OCI-LY3 (cell line): ENCODE data around the gene NPPA.

Source experiments
- H2AFZ ChIP-seq: fragments of 200-600, 300-600 bp; shearing (Covaris generic); 2 replicates; pipeline ENCODE4 v1.6.0; 2014; ENCODE audit warnings: antibody characterized with exemption, low read depth, low read length
- H3K27ac ChIP-seq: fragments of 200-600, 300-600 bp; sonication (generic); 2 replicates; pipeline ENCODE4 v1.5.1; 2014; ENCODE audit warnings: mild to moderate bottlenecking, low read length, moderate library complexity, mixed read lengths
- H3K27me3 ChIP-seq: fragments of 200-600, 300-600 bp; sonication (generic); 2 replicates; pipeline ENCODE4 v1.6.1; 2014; ENCODE audit warnings: low read depth, low read length, mixed read lengths
- H3K36me3 ChIP-seq: fragments of 200-600, 300-600 bp; sonication (generic); replicated peaks from 2 replicates; pipeline ENCODE3; 2014; ENCODE audit warnings: low read depth, low read length, mixed read lengths
- H3K4me1 ChIP-seq: fragments of 300-600, 200-600 bp; sonication (generic); 2 replicates; pipeline ENCODE4 v1.6.1; 2014; ENCODE audit warnings: low read length, mixed read lengths
- H3K4me2 ChIP-seq: fragments of 200-600, 300-600 bp; sonication (generic); 2 replicates; pipeline ENCODE4 v1.6.1; 2014; ENCODE audit warnings: low read length, mixed read lengths
- H3K4me3 ChIP-seq: fragments of 300-600, 200-600 bp; sonication (generic); 2 replicates; pipeline ENCODE4 v1.5.1; 2014; ENCODE audit warnings: antibody characterized with exemption, mild to moderate bottlenecking, low read length, moderate library complexity
- H3K79me2 ChIP-seq: fragments of 300-600, 200-600 bp; shearing (Covaris generic); 2 replicates; pipeline ENCODE4 v1.6.1; 2014; ENCODE audit warnings: mild to moderate bottlenecking, low read length, mixed read lengths
- H3K9ac ChIP-seq: fragments of 300-600, 200-600 bp; shearing (Covaris generic); 2 replicates; pipeline ENCODE4 v1.6.0; 2014; ENCODE audit warnings: mild to moderate bottlenecking, low read length, moderate library complexity
- H3K9me3 ChIP-seq: fragments of 200-600, 300-600 bp; shearing (Covaris generic); 2 replicates; pipeline ENCODE4 v1.6.1; 2014; ENCODE audit warnings: low read length, mixed read lengths; ENCODE audit not compliant: insufficient read depth
- H4K20me1 ChIP-seq: fragments of 200-600, 300-600 bp; sonication (generic); 2 replicates; pipeline ENCODE4 v1.6.1; 2016; ENCODE audit warnings: low read length, mixed read lengths; ENCODE audit not compliant: insufficient read depth
- EZH2phosphoT487 ChIP-seq: fragments of 200-600 bp; shearing (Covaris generic); IDR thresholded peaks from 2 replicates; pipeline ENCODE4 v1.6.1; 2018; ENCODE audit warnings: antibody characterized with exemption, mixed run types, low read depth
- TF ChIP-seq, protein P1 (sequence below): fragments of 200-600, 300-600 bp; sonication (generic); IDR thresholded peaks from 2 replicates; pipeline ENCODE4 v1.5.1; 2014; ENCODE audit warnings: antibody characterized with exemption, low read length, low read depth

NPPA gene

DNA sequence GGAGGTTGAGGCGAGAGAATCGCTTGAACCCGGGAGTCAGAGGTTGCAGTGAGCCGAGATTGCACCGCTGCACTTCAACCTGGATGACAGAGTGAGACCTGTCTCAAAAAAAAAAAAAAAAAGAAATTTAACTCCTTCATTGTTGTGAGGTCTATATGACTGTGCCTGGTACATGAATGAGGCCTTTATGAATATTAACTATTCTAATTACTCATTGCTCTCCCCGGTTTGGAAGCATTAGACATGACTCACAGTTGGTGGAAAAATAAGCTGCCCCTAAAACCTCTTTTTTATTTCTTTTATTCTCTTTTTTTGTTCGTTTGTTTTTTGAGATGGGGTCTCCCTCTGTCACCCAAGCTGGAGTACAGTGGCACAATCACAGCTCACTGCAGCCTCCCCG, 7.8 kb upstream of the NPPA start:
- Histone ChIP-seq H3K27me3 (no peaks in the 10 kb centered on the region), H3K4me1 (peaks cover 8% of the 10 kb centered on the region; the same call in 1 of the 2 replicates), H3K36me3 (no peaks in the 10 kb centered on the region), H3K27ac (no peak overlapping the region), H3K9ac (no peak overlapping the region), H2AFZ (no peak overlapping the region), H3K4me3 (no peak overlapping the region), H3K4me2 (no peak overlapping the region), H3K9me3 (no peaks in the 10 kb centered on the region), H3K79me2 (no peaks in the 10 kb centered on the region), H4K20me1 (no peaks in the 10 kb centered on the region; the same call in 1 of the 2 replicates)
- TF ChIP-seq EZH2phosphoT487, result no peak
- TF ChIP-seq, protein P1, sequence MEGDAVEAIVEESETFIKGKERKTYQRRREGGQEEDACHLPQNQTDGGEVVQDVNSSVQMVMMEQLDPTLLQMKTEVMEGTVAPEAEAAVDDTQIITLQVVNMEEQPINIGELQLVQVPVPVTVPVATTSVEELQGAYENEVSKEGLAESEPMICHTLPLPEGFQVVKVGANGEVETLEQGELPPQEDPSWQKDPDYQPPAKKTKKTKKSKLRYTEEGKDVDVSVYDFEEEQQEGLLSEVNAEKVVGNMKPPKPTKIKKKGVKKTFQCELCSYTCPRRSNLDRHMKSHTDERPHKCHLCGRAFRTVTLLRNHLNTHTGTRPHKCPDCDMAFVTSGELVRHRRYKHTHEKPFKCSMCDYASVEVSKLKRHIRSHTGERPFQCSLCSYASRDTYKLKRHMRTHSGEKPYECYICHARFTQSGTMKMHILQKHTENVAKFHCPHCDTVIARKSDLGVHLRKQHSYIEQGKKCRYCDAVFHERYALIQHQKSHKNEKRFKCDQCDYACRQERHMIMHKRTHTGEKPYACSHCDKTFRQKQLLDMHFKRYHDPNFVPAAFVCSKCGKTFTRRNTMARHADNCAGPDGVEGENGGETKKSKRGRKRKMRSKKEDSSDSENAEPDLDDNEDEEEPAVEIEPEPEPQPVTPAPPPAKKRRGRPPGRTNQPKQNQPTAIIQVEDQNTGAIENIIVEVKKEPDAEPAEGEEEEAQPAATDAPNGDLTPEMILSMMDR, result no peak

DNA sequence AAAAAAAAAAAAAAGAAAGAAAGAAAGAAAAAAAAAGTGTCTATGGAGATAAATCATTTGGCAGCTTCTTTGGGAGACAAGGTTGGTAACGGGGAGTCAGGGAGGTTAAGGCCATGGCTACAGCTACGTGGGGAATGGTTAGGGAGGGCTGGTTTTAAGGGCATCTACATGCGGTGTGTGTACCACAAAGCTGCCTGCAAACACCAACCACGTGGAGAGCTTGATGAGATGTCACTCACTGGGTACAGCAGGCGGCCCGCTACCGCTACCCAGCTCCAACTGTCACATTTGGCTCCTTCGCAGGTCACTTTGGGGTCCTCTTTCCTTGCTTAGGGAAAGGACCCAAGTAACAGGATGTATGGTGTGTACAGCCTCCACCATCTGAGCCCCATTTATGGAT, 6.9 kb upstream of the NPPA start:
- no peak overlapping the region for H3K4me3 ChIP-seq
- H3K4me1 ChIP-seq, result peaks cover 8% of the 10 kb centered on the region; the same call in 1 of the 2 replicates
- H3K9me3 ChIP-seq, result no peaks in the 10 kb centered on the region
- no peak overlapping the region for H3K4me2 ChIP-seq
- no peak overlapping the region for H2AFZ ChIP-seq
- H4K20me1 ChIP-seq, result no peaks in the 10 kb centered on the region; the same call in 1 of the 2 replicates
- no peak overlapping the region for H3K9ac ChIP-seq
- TF ChIP-seq, protein P1, result no peak
- no peak for TF ChIP-seq EZH2phosphoT487
- no peaks in the 10 kb centered on the region for H3K36me3 ChIP-seq
- no peaks in the 10 kb centered on the region for H3K79me2 ChIP-seq
- H3K27me3 ChIP-seq, result no peaks in the 10 kb centered on the region
- no peak overlapping the region for H3K27ac ChIP-seq

DNA sequence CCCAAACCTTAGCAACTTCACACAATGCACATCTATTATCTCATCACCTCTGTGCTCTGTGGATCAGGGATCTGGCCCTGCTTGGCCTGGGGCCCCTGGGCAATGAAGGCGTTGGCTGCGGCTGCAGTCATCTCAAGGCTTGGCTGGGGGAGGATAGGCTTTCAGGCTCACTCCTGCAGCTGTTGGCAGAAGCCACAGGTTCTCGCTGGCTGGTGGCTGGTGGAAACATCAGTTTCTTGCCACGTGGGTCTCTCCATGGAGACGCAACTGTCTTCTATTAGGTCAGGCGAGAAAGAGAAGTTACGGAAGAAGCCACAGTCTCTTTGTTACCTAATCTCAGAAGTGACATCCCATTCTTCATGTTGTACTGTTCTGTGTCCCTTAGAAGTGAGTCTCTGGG, 3.6 kb upstream of the NPPA start:
- Histone ChIP-seq H3K36me3 (no peaks in the 10 kb centered on the region), H3K4me1 (no peaks in the 10 kb centered on the region), H3K79me2 (no peaks in the 10 kb centered on the region), H3K9me3 (no peaks in the 10 kb centered on the region), H3K4me2 (no peak overlapping the region), H3K27ac (no peak overlapping the region), H2AFZ (no peak overlapping the region), H3K9ac (no peak overlapping the region), H4K20me1 (no peaks in the 10 kb centered on the region), H3K27me3 (no peaks in the 10 kb centered on the region), H3K4me3 (no peak overlapping the region)
- TF ChIP-seq, protein P1, result no peak
- no peak for TF ChIP-seq EZH2phosphoT487

DNA sequence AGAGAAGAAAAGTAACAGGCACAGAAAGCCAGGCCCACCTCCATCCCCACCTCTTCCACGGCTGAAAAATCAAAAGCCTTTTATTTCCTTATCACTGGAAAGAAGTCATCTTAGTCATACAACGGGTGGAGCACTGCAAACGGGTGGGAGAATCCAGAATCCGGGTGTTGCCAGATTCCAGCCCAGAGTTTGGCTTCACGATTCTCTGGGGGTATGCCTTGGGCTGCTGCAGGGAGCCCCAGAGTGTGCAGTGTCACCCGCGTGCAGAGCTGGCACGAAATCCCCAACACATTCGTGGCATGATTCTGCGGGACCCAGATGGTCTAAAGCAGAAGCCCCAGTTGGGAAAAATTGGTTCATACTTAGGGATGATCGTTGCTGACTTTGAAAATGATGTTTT, 2.6 kb upstream of the NPPA start:
- no peaks in the 10 kb centered on the region for H3K9me3 ChIP-seq
- no peak overlapping the region for H3K4me3 ChIP-seq
- H2AFZ ChIP-seq, result no peak overlapping the region
- no peak for TF ChIP-seq EZH2phosphoT487
- TF ChIP-seq, protein P1, result no peak
- no peak overlapping the region for H3K9ac ChIP-seq
- H3K79me2 ChIP-seq, result no peaks in the 10 kb centered on the region
- no peak overlapping the region for H3K27ac ChIP-seq
- H3K4me2 ChIP-seq, result no peak overlapping the region
- H3K27me3 ChIP-seq, result no peaks in the 10 kb centered on the region
- peaks cover 4% of the 10 kb centered on the region for H3K36me3 ChIP-seq
- no peaks in the 10 kb centered on the region for H4K20me1 ChIP-seq
- H3K4me1 ChIP-seq, result no peaks in the 10 kb centered on the region
